Testis (tissue), 2 donors: ENCODE measurements around the gene BPIFB4.

ENCODE experiments used
- CTCF ChIP-seq, 3 experiments: fragments of 450-650 bp in 2 of 3; fragments of 200-600 bp in 1 of 3; sonication (generic) in 1 of 3; IDR thresholded peaks; one replicate each; pipeline ENCODE4 v1.5.1; 2016 to 2019; ENCODE audit warnings: antibody characterized with exemption in 3 of 3, mild to moderate bottlenecking in 2 of 3, moderate library complexity in 1 of 3
- POLR2A ChIP-seq: fragments of 450-650 bp; IDR thresholded peaks from one replicate; pipeline ENCODE4 v1.6.1; 2017; ENCODE audit warnings: antibody characterized with exemption, mild to moderate bottlenecking, moderate library complexity

DNA sequence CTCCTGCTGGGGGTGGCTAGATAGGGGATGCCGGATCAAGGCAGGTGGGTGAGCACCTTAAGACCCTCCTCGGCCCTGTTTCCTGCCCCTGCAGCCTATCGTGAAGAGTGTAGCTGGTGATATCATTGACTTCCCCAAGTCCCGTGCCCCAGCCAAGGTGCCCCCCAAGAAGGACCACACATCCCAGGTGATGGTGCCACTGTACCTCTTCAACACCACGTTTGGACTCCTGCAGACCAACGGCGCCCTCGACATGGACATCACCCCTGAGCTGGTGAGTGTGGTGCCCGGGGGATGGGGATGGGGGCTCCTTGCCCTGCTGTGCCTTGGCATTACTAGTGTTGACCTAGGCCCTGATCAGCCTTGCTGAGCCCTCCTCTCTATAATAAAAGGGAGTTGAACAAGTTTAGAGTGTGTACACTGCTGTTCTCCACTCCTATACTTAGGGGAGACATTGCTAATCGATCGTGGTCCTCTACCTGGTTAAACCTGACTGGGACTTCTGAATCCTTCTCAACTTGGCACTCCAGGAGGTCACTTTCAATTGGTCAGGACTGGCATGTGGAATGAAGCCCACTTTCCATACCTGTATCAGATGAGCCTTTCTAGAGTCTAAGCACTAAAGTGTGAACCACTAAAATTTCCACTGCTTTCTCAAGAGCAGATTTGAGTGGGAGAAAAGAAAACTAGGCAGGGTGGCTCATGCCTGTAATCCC, 14.7 kb upstream of the BPIFB4 start:
- TF ChIP-seq CTCF (IDR thresholded peaks at IDR 0.05) = no peak
- no peak for TF ChIP-seq POLR2A
